Endothelial cell of umbilical vein (primary cell): Measurements from ENCODE around the gene MED26. TPM values are rescaled to one million over a fixed set of nuclear protein-coding genes. Genes with fewer than 3 reads are reported as not detected.

ENCODE experiments used
- BruUV-seq: library from RNA; stranded (reverse); fragments of 400-500 nt; replicated peaks from 2 replicates; lab custom pipeline; 2021; lab: Mats Ljungman, UMichigan
- CTCF ChIA-PET: fragments of 300-600, 350-600 bp; sonication (Branson Sonifier 250); formaldehyde crosslinking; loops from one replicate; lab custom pipeline; 2021; ENCODE audit warnings: antibody characterized with exemption, inconsistent platforms; lab: Charles Lee
- POLR2A ChIA-PET: fragments of 300-600, 350-600 bp; sonication (Branson Sonifier 250); formaldehyde crosslinking; loops from one replicate; lab custom pipeline; 2021; ENCODE audit warnings: antibody characterized with exemption, inconsistent platforms; lab: Charles Lee
- DNase-seq: peaks from one replicate; pipeline ENCODE4 v3.0.0-alpha.2; 2011; ENCODE audit warnings: low read depth, low spot score
- FAIRE-seq: peaks from 2 replicates; lab custom pipeline; 2011; peaks lifted over from hg19 to GRCh38; lab: Jason Lieb, UNC
- H2AFZ ChIP-seq: 2 replicates; pipeline ENCODE4 v1.6.0; 2012; ENCODE audit warnings: low read depth, low read length, control low read depth, inconsistent platforms
- H3K27ac ChIP-seq: 2 replicates; pipeline ENCODE4 v1.5.1; 2011; ENCODE audit warnings: low read depth, mild to moderate bottlenecking, control low read depth, low read length, moderate library complexity; ENCODE audit not compliant: insufficient read depth
- H3K27me3 ChIP-seq, 2 experiments: 2 replicates each; pipeline versions ENCODE4 v1.6.0 to v1.6.1; 2011; ENCODE audit warnings: low read length in 2 of 2, mixed read lengths in 1 of 2; ENCODE audit not compliant: control insufficient read depth in 2 of 2, insufficient read depth in 2 of 2
- H3K36me3 ChIP-seq, 2 experiments: 2 replicates in 1 of 2; 3 replicates in 1 of 2; pipeline ENCODE4 v1.5.1; 2011; ENCODE audit warnings: low read length in 2 of 2, mild to moderate bottlenecking in 1 of 2, moderate library complexity in 1 of 2; ENCODE audit not compliant: control insufficient read depth in 2 of 2, insufficient read depth in 2 of 2; ENCODE audit errors: extremely low read depth in 1 of 2
- H3K4me1 ChIP-seq: 3 replicates; pipeline ENCODE4 v1.5.1; 2011; ENCODE audit warnings: mild to moderate bottlenecking, low read length; ENCODE audit not compliant: control insufficient read depth, insufficient read depth; ENCODE audit errors: extremely low read depth
- H3K4me2 ChIP-seq: 2 replicates; pipeline ENCODE4 v1.6.1; 2011; ENCODE audit warnings: low read length, control low read depth, mixed read lengths; ENCODE audit not compliant: insufficient read depth
- H3K4me3 ChIP-seq, 3 experiments: fragments of 200-600 bp in 1 of 3; sonication (generic), shearing (Covaris generic) in 1 of 3; replicated peaks in 1 of 3; 2 replicates each; pipeline ENCODE4 v1.5.1; 2011 to 2016; ENCODE audit warnings: control low read depth in 3 of 3, low read length in 3 of 3, mild to moderate bottlenecking in 2 of 3, inconsistent platforms in 1 of 3, low read depth in 1 of 3, moderate library complexity in 1 of 3; ENCODE audit not compliant: insufficient read depth in 1 of 3
- H3K79me2 ChIP-seq: 2 replicates; pipeline ENCODE4 v1.6.0; 2012; ENCODE audit warnings: low read length, inconsistent platforms; ENCODE audit not compliant: control insufficient read depth, insufficient read depth
- H3K9ac ChIP-seq: replicated peaks from 2 replicates; pipeline ENCODE3; 2011; ENCODE audit warnings: low read length, control low read depth; ENCODE audit not compliant: insufficient read depth; ENCODE audit errors: extremely low read depth
- H3K9me1 ChIP-seq: replicated peaks from 3 replicates; pipeline ENCODE4 v1.6.0; 2011; ENCODE audit warnings: mild to moderate bottlenecking, low read length; ENCODE audit not compliant: control insufficient read depth, insufficient read depth; ENCODE audit errors: extremely low read depth
- H3K9me3 ChIP-seq: replicated peaks from 2 replicates; pipeline ENCODE4 v1.5.1; 2012; ENCODE audit warnings: low read length, inconsistent platforms; ENCODE audit not compliant: control insufficient read depth, insufficient read depth
- H4K20me1 ChIP-seq: replicated peaks from 2 replicates; pipeline ENCODE3; 2011; ENCODE audit warnings: mild to moderate bottlenecking, low read length; ENCODE audit not compliant: control insufficient read depth, insufficient read depth; ENCODE audit errors: extremely low read depth
- EZH2 ChIP-seq: IDR thresholded peaks from 2 replicates; pipeline ENCODE4 v1.6.1; 2012; ENCODE audit warnings: borderline replicate concordance, low read depth, mild to moderate bottlenecking, moderate library complexity, low read length, inconsistent platforms; ENCODE audit not compliant: severe bottlenecking
- FOS ChIP-seq: IDR thresholded peaks from 2 replicates; pipeline ENCODE4 v1.6.1; 2011; ENCODE audit warnings: mild to moderate bottlenecking, low read length, moderate library complexity, borderline replicate concordance; ENCODE audit not compliant: insufficient read depth
- GATA2 ChIP-seq: IDR thresholded peaks from 2 replicates; pipeline ENCODE4 v1.7.0; 2011; ENCODE audit warnings: low read depth, mild to moderate bottlenecking, moderate library complexity, mixed read lengths, low read length; ENCODE audit not compliant: insufficient read length, insufficient read depth
- JUN ChIP-seq: IDR thresholded peaks from 2 replicates; pipeline ENCODE4 v1.6.1; 2011; ENCODE audit warnings: borderline replicate concordance, low read depth; ENCODE audit not compliant: insufficient read length, insufficient read depth
- MYC ChIP-seq: IDR thresholded peaks from one replicate; pipeline ENCODE4 v1.6.1; 2011; ENCODE audit warnings: mild to moderate bottlenecking, low read depth, low read length
- POLR2A ChIP-seq: IDR thresholded peaks from 2 replicates; pipeline ENCODE4 v1.6.1; 2012; ENCODE audit warnings: low read depth, mild to moderate bottlenecking, control low read depth, low read length
- POLR2AphosphoS5 ChIP-seq: IDR thresholded peaks from 2 replicates; pipeline ENCODE4 v1.6.1; 2012; ENCODE audit warnings: low read depth, mild to moderate bottlenecking, control low read depth, low read length, moderate library complexity; ENCODE audit not compliant: insufficient read depth
- dilution Hi-C: fragments of 300-500 bp; cut with MboI; formaldehyde crosslinking; loops from one replicate; pipeline ENCODE4 v1.15.0; 2019; ENCODE audit warnings: low sequenced_read_pairs; ENCODE audit not compliant: extremely low pct_ligation_motif_present
- intact Hi-C: fragments of 100-400 bp; cut with micrococcal nuclease; formaldehyde crosslinking; loops from one replicate; pipeline ENCODE4 v1.10.0; 2022
- polyA plus RNA-seq, 4 experiments: library from polyadenylated mRNA; depleted of rRNA in 3 of 4; stranded (reverse) in 3 of 4; unstranded in 1 of 4; fragments of >200 nt; gene quantifications; 2 replicates each; pipeline versions ENCODE4 v1.2.1 to v1.2.3, GENCODE V29; 2011 to 2012; ENCODE audit warnings: missing spikeins in 1 of 4
- total RNA-seq: library from RNA; stranded (reverse); gene quantifications from 2 replicates; pipeline ENCODE4 v1.2.3, GENCODE V29; 2021
- TF ChIP-seq, protein P1 (sequence below): IDR thresholded peaks from 2 replicates; pipeline ENCODE4 v1.6.1; 2011; ENCODE audit not compliant: insufficient read depth, insufficient read length
- TF ChIP-seq, protein P2 (sequence below), 2 donors: IDR thresholded peaks; 1 replicate in 1 of 2; 2 replicates in 1 of 2; pipeline ENCODE4 v1.5.1; 2011; ENCODE audit warnings: low read length in 2 of 2, mild to moderate bottlenecking in 2 of 2, moderate library complexity in 2 of 2, control low read depth in 1 of 2, inconsistent platforms in 1 of 2, low read depth in 1 of 2; ENCODE audit not compliant: insufficient read depth in 1 of 2; ENCODE audit errors: extremely low read depth in 1 of 2

Gene MED26
- total and polyA plus RNA-seq, 2 donors (not counting 3 experiments of a cell fraction or from before 2014, with no cell fraction given) = 5.6 to 13.4 TPM

DNA sequence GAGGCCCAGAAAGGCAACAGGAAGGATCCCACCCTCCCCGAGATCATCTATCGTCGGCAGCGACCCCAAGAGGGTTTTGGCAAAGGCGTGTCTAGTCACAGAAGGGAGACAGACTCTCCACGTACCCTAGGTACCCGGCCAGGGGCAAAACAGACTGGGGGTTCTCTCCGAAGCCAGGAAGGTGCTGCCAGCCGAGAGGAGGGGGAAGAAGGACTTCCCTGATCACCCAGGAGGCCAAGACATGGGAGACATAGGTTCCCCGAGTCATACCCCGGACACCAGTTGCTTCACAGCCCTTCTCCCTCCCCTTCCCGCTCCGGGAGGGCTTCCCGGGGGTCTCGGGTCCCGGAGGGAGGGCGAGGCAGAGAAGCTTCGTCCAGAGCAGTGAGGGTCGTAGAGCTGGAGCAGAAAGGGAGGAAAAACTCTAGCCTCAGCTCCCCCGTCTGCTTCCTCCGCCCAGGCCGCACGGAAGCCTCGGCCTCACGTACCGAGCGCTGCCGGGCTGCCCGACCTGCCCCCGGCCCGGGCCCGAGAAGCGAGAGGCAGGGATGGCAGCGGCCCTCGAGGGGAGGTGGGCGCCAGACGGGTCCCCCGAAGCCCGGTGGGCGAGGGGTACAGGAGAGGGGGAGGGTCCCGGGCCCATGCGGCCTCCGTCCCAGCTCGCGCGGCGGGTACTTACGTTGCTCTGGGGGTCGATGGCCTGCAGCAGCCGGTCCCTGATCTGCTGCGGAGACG is 644 bp downstream of the MED26 start:
- DNase-seq = peak; percentile 30
- H3K9me1 ChIP-seq = no peaks in the 10 kb centered on the region
- TF ChIP-seq JUN (no peak), GATA2 (no peak), EZH2 (no peak)
- H3K9ac ChIP-seq = peak overlapping the region; percentile 90
- H3K9me3 ChIP-seq = no peaks in the 10 kb centered on the region
- ChIA-PET CTCF (interaction anchor here (1.0 to 1.2 kb wide), 4 partner anchors 10 to 43 kb away, joined by 3 read pairs; no protein-coding TSS in a partner anchor), POLR2A (interaction anchor here (0.7 to 1.9 kb wide), 4 partner anchors 9 to 39 kb away, joined by 3 to 8 read pairs (median 3); partner anchors contain the start of genes SMIM7 and TMEM38A)
- peak overlapping the region; percentile 59 for H3K27ac ChIP-seq
- H4K20me1 ChIP-seq = no peaks in the 10 kb centered on the region
- peak overlapping the region; percentile 79 to 90 (median 90) for H3K4me3 ChIP-seq
- H3K36me3 ChIP-seq = peaks cover 2 to 16% of the 10 kb centered on the region in 2 experiments
- H3K4me2 ChIP-seq = peak overlapping the region; percentile 96
- dilution Hi-C loops = no loop called here
- H2AFZ ChIP-seq = no peak overlapping the region
- peaks cover 54% of the 10 kb centered on the region for H3K79me2 ChIP-seq
- no peak for FAIRE-seq
- intact Hi-C loops = loop anchor here (5.0 kb wide), 1 partner anchor 100 kb away; no protein-coding TSS in a partner anchor
- H3K4me1 ChIP-seq = peaks cover 18% of the 10 kb centered on the region
- no TSS peak for BruUV-seq
- no peaks in the 10 kb centered on the region for H3K27me3 ChIP-seq

DNA sequence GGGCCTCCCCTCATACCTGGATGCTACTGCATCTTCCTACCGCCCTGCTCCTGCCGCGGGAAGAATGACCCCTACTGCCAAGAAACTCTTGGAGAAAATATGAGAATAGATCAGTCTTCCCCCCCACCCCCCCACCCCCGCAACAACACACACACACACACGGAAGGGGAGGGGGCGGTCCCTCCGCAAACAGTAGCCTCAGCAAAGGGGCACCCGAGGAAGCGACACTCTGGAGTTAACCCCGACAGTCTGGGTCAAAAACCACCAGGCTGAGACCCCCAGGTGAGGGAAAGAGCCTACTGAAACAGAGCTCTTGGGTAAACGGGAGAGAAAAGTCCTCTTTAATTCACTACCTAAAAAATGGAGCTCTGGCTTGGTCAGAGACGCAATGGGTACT is 1.2 kb downstream of the MED26 start:
- ChIA-PET POLR2A (interaction anchor here (0.7 to 1.9 kb wide), 4 partner anchors 10 to 39 kb away, joined by 3 to 8 read pairs (median 3); partner anchors contain the start of genes SMIM7 and TMEM38A), CTCF (interaction anchor here (1.0 to 1.2 kb wide), 2 partner anchors 9 to 20 kb away, joined by 3 read pairs; no protein-coding TSS in a partner anchor)
- intact Hi-C loops = loop anchor here (5.0 kb wide), 1 partner anchor 99 kb away; no protein-coding TSS in a partner anchor
- Histone ChIP-seq H3K36me3 (peaks cover 2 to 16% of the 10 kb centered on the region in 2 experiments), H4K20me1 (no peaks in the 10 kb centered on the region), H3K4me3 (peak overlapping the region; percentile 79 to 90 (median 90)), H3K79me2 (peaks cover 60% of the 10 kb centered on the region), H3K9me3 (no peaks in the 10 kb centered on the region), H3K9me1 (no peaks in the 10 kb centered on the region), H3K9ac (peak overlapping the region; percentile 90), H3K4me2 (peak overlapping the region; percentile 96), H3K4me1 (peaks cover 18% of the 10 kb centered on the region), H3K27me3 (no peaks in the 10 kb centered on the region), H2AFZ (no peak overlapping the region), H3K27ac (peak overlapping the region; percentile 59)
- DNase-seq = no peak
- TF ChIP-seq, protein P1, sequence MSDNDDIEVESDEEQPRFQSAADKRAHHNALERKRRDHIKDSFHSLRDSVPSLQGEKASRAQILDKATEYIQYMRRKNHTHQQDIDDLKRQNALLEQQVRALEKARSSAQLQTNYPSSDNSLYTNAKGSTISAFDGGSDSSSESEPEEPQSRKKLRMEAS = no peak
- TF ChIP-seq, protein P2, sequence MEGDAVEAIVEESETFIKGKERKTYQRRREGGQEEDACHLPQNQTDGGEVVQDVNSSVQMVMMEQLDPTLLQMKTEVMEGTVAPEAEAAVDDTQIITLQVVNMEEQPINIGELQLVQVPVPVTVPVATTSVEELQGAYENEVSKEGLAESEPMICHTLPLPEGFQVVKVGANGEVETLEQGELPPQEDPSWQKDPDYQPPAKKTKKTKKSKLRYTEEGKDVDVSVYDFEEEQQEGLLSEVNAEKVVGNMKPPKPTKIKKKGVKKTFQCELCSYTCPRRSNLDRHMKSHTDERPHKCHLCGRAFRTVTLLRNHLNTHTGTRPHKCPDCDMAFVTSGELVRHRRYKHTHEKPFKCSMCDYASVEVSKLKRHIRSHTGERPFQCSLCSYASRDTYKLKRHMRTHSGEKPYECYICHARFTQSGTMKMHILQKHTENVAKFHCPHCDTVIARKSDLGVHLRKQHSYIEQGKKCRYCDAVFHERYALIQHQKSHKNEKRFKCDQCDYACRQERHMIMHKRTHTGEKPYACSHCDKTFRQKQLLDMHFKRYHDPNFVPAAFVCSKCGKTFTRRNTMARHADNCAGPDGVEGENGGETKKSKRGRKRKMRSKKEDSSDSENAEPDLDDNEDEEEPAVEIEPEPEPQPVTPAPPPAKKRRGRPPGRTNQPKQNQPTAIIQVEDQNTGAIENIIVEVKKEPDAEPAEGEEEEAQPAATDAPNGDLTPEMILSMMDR (IDR thresholded peaks at IDR 0.05; ENCODE audit: extremely low read depth in 1 of 2, insufficient read depth in 1 of 2, low read depth in 1 of 2, low read length in 2 of 2) = no peak
- TF ChIP-seq POLR2A (no peak), FOS (no peak), GATA2 (no peak), MYC (no peak), EZH2 (no peak), POLR2AphosphoS5 (no peak), JUN (no peak)
- dilution Hi-C loops = no loop called here
- no TSS peak for BruUV-seq
- no peak for FAIRE-seq
